SU-DHL-6 (cell line): ENCODE data around the gene RABEP1.

ENCODE experiments used
- EZH2phosphoT487 ChIP-seq: fragments of 200-600 bp; sonication (generic), shearing (Covaris generic); conservative IDR thresholded peaks from 2 replicates; pipeline ENCODE4 v1.6.1; 2018; ENCODE audit warnings: mild to moderate bottlenecking, antibody characterized with exemption, low read length, moderate library complexity, mixed read lengths
- TF ChIP-seq, protein P1 (sequence below): fragments of 200-600 bp; sonication (generic); IDR thresholded peaks from one replicate; pipeline ENCODE4 v1.5.1; 2017; ENCODE audit warnings: antibody characterized with exemption, mild to moderate bottlenecking, low read length, moderate library complexity; ENCODE audit not compliant: insufficient read depth, poor library complexity, severe bottlenecking

DNA sequence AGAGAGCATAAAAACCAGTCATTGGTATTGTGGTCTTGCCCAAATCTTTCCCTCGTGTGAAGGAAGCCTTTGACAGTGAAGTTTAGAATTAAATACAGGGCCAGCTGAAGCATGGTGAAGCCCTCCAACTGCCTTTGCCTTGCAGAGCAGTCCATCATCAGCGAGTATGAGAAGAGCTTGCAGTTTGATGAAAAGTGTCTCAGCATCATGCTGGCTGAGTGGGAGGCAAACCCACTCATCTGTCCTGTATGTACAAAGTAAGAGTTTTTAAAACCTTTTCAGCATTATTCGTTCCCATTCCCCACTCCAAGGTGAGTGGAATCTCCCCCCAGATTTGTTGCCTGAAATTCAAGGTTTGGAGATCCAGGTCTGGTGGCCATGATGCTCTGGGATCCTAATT is 143.7 kb downstream of the RABEP1 start:
- TF ChIP-seq, protein P1, sequence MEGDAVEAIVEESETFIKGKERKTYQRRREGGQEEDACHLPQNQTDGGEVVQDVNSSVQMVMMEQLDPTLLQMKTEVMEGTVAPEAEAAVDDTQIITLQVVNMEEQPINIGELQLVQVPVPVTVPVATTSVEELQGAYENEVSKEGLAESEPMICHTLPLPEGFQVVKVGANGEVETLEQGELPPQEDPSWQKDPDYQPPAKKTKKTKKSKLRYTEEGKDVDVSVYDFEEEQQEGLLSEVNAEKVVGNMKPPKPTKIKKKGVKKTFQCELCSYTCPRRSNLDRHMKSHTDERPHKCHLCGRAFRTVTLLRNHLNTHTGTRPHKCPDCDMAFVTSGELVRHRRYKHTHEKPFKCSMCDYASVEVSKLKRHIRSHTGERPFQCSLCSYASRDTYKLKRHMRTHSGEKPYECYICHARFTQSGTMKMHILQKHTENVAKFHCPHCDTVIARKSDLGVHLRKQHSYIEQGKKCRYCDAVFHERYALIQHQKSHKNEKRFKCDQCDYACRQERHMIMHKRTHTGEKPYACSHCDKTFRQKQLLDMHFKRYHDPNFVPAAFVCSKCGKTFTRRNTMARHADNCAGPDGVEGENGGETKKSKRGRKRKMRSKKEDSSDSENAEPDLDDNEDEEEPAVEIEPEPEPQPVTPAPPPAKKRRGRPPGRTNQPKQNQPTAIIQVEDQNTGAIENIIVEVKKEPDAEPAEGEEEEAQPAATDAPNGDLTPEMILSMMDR, result no peak
- no peak for TF ChIP-seq EZH2phosphoT487
